Breast epithelium (tissue), 3 donors: Measurements from ENCODE around the gene BARHL1.

ENCODE experiments used
- CTCF ChIP-seq, 3 donors: fragments of 450-650 bp; IDR thresholded peaks; one replicate each; pipeline ENCODE4 v1.5.1; 2016 to 2017; ENCODE audit warnings: antibody characterized with exemption in 3 of 3, mild to moderate bottlenecking in 3 of 3, moderate library complexity in 3 of 3
- POLR2AphosphoS5 ChIP-seq, 3 donors: sonication (generic); formaldehyde crosslinking; IDR thresholded peaks; one replicate each; pipeline ENCODE4 v1.6.1; 2017; ENCODE audit warnings: antibody characterized with exemption in 3 of 3

- TF ChIP-seq CTCF (IDR thresholded peaks at IDR 0.05) (no peak), POLR2AphosphoS5 (IDR thresholded peaks at IDR 0.05) (no peak)
Measured at GRCh38 chr9:132602207-132602606, 19.8 kb downstream of the BARHL1 start.
